NCI-H524 (cell line): ENCODE measurements around the gene IKZF3.
"Not testable (repeated sequence)": the region's sequence is repeated elsewhere in the genome, so short reads cannot be mapped to it uniquely, and the experiment has no call there.

Experiments used
- DNase-seq, 2 experiments: peaks; one replicate each; lab custom pipeline; 2025; lab: John Stamatoyannopoulos, UW

The IKZF3 gene

GRCh38 chr17:39855911-39856649, 8.0 kb downstream of the IKZF3 start:
- not testable (repeated sequence) for DNase-seq

- no peak for DNase-seq
These were observed 9.2 kb downstream of the IKZF3 start for GRCh38 chr17:39854909-39855308.

DNA sequence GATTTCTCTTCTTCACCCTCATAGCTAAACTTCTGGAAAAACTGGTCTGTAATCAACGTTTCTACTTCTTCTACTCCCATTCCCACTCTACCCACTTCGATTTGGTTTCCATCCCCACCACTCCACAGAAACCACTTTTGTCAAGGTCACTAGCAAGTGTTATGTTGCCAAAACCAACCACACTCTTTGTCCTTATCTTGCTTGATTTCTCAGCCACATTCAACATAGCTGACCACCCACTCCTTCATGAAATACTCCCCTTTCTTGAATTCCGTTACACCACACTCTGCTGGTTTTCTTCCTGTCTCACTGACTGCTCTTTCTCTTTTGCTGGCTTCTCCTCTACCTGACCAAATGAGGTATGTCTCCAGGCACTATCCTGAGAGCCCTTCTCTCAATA, 11.9 kb downstream of the IKZF3 start:
- DNase-seq, result no peak

- not testable (repeated sequence) for DNase-seq
These were observed 13.9 kb downstream of the IKZF3 start for GRCh38 chr17:39850186-39850585.

DNA sequence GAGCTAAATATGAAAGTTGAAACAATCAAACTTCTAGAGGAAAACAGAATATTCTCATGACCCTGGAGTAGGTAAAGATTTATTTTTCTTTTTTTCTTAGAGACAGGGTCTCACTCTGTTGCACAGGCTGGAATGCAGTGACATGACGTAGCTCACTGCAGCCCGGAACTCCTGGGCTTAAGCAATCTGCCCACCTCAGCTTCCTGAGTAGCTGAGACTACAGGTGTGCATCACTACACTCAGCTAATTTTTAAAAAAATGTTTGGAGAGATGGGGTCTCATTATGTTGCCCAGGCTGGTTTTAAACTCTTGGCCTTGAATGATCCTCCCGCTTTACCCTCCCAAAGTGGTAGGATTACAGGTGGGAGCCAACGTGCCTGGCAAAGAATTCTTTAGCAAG, 15.5 kb downstream of the IKZF3 start:
- DNase-seq, result no peak

GRCh38 chr17:39846205-39846604, 17.9 kb downstream of the IKZF3 start:
- no peak for DNase-seq

GRCh38 chr17:39845052-39845846, 18.9 kb downstream of the IKZF3 start:
- no peak for DNase-seq

DNA sequence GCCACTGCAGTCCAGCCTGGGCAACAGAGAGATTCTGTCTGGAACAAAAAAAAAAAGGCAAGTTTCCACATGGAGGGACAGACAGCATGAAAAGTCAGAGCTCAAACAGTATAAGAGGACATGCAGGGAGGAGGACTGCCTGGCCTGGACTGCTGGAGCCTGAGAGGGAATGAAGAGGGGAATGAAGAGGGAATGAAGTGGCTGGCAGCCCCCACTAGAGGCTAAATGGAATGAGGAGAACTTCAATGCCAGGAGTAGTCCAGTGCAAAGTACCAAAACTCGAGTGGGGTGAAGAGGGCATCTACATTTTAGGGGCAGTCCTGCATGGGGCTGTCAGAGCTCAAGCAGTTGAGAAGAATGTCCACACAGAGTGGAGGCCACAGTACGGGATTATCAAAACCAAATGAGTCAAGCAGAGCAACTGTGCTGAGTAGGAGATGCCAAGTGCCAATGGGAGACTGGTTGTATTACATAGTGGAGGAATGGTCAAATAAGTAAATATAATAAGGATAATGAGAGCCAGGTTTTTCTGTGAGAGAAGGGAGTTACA, 22.9 kb downstream of the IKZF3 start:
- DNase-seq, result no peak

- no peak for DNase-seq
These were observed 25.3 kb downstream of the IKZF3 start for GRCh38 chr17:39838784-39839183.

DNA sequence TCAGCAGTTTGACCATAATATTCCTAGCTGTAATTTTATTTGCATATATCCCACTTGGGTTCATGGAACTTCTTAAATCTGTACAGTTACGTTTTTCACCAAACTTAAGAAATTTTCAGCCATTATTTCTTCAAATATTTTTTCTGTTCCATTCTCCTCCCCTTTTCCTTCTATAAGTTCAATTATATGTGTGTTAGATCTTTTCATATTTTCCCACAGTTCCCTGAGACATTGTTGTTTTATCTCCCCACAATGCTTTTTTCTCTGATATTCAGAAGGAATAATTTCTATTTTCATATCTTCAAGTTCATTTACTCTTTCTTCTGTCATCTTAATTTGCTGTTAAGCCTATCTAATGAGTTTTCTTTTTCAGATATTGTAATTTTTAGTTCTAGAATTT, 26.1 kb downstream of the IKZF3 start:
- DNase-seq, result no peak

GRCh38 chr17:39836117-39836516, 28.0 kb downstream of the IKZF3 start:
- DNase-seq, result no peak

DNA sequence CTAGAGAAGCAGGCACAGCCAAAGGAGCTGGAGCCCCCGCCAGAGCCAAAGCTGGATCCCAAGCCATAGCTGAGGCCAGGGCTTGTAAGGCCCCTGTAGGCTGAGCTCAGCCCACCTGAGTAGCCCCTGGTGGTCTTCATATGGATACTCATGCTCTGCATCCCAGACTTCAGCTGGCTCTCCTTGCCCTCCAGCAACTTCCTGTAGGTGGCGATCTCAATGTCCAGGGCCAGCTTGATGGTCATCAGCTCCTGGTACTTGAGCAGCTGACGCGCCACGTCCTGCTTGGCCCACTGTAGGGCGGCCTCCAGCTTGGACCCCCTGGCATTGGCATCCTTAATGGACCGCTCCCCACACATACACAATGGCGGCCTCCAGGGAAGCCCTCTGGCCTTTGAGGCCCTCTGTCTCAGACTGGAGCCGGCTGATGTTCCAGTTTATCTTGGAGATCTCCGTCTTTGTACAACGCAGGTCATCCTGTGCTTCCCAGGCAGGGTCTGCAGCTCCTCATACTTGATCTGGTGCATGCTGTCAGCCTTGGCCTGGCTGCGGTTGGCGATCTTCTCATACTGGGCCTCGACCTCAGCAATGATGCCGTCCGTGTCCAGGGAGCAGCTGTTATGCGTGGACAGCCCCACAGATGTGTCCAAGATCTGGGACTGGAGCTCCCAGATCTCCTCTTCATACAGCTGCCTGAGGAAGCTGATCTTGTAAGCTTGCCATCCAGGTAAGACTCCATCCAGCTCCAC, 28.9 kb downstream of the IKZF3 start:
- no peak for DNase-seq

- DNase-seq, result no peak
These were observed 30.1 kb downstream of the IKZF3 start for GRCh38 chr17:39834017-39834416.

DNA sequence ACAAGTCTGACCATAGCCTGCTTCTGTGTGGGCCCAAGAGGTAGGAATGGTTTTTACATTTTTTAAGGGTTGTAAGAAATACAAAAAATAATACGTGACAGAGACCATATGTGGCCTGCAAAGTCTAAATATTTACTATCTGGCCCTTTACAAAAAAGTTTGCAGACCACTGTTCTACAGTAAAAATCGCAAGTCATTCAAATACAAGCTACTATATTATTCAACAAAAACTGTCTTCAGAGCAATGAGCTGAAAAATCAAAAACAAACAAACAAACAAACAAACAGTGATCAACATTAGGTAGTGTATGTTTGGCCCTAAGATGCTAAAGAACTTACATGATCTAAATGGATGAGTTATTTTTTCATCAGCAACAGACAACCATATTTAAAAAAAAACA, 32.5 kb downstream of the IKZF3 start:
- no peak for DNase-seq

DNA sequence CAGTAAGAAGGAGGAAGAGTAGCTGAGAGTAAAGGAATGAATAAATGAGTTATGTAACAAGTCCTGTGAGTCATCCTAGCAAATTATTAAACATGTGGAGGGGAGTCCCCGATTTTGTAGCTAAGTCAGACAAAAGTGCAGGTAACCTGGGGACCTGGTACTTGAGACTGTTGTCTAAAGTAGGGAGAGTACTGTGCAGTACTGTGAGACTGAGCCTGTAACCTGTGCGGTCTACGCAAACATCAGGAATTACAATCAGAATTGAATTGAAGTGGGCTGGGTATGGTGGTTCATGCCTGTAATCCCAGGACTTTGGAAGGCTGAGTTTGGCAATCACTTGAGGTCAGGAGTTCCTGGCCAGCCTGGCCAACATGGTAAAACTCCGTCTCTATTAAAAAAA, 35.7 kb downstream of the IKZF3 start:
- no peak for DNase-seq

- no peak for DNase-seq
These were observed 37.8 kb downstream of the IKZF3 start for GRCh38 chr17:39826334-39826733.

- no peak for DNase-seq
These were observed 40.6 kb downstream of the IKZF3 start for GRCh38 chr17:39823407-39824054.

GRCh38 chr17:39822051-39822451, 42.1 kb downstream of the IKZF3 start:
- DNase-seq, result no peak

DNA sequence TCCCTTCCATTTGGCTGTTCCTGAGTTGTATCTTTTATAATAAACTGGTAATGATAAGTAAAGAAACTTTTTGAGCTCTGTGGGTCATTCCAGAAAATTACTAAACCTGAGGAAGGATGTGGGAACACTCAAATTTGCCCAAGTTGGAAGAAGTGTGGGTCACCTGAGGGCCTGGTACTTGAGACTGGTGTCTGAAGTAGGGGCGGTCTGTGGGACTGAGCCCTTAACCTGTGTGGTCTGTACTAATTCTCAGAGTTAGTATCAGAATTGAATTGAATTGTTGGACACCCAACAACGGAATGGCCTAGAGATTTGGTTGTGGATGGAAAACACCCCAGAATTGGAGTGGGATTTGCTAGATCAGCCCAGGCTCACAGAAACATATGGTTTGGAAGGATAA, 43.1 kb downstream of the IKZF3 start:
- DNase-seq, result no peak

DNA sequence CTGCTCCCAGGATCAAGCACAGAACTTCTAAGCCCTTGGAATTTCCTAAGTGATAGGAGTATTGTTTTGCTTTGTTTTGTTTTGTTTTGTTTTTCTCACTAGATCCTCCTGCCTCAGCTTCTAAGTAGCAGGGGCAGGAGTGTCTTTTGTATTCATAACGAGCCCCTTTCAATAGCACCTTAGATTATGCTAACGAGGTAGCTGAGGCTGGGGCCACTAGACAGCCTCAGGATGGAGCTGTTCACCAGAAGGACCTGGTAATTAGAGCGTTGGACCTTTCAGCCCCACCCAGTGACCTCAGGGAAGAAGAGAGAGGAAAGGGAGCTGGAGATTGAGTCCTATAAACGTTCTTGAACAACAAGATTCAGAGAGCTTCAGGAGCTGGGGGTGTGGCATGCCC, 43.6 kb downstream of the IKZF3 start:
- no peak for DNase-seq

DNA sequence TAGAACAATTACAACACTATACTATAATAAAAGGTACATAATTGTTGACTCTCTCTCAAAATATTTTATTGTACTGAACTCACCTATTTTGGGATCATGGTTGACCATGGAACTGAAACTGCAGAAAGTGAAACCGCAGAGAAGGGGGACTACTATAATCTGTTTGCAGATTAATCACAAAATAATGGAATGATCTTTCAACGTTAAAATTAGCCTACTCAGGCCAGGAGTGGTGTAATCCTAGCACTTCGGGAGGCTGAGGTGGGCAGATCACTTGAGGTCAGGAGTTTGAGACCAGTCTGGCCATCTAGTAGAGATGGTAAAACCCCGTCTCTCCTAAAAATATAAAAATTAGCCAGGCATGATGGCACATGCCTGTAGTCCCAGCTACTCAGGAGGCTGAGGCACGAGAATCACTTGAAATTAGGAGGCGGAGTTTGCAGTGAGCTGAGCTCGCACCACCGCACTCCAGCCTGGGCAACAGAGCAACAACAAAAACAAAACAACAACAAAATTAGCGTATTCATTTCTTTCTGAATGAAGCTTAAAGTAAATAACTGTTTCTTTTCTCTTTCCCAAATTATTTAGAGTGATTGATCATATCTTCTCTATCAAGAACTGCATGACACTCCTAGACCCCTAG, 45.6 kb downstream of the IKZF3 start:
- no peak for DNase-seq

DNA sequence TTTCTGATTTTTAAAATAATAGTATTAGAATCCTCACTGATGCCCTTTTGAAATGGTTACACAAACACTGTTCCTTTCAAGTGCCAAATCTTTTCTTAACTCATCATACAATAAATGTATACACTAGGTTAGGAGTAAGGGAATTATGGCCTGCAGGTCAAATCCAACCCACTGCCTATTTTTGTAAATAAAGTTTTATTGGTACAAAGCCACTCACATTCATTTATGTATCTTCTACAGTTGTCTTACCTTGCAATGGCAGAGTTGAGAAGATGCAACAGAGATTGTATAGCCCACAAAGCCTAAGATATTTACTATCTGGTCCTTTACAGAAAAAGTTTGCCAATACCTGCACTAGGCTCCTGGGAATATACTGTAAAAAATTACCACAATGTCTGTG, 47.8 kb downstream of the IKZF3 start:
- DNase-seq, result no peak
